A549 treated with ZK216348 at 1 μM for 4 hours (cell line): ENCODE data around the gene UCN3. TPM values are rescaled to one million over a fixed set of nuclear protein-coding genes. Genes with fewer than 3 reads are reported as not detected.

Experiments
- total RNA-seq: library from RNA; stranded (reverse); fragments of 200-300 nt; extraction: Qiagen RNA extraction; gene quantifications from 5 replicates; pipeline ENCODE4 v1.2.3, GENCODE V29; 2022; ENCODE audit warnings: low read depth

UCN3 gene
- not detected in 5 replicates for total RNA-seq

GRCh38 chr10:5364890-5365338 is at the start of gene UCN3:
TSS of gene UCN3 (plus strand) at chr10:5364966. CDS start at chr10:5373721, 8,755 bp downstream.

GRCh38 chr10:5404208-5405041 is 39.7 kb downstream of the UCN3 start, which contains the start of gene TUBAL3:
TSS of gene TUBAL3 (minus strand) at chr10:5404828. CDS start at chr10:5404792, 36 bp downstream.

GRCh38 chr10:5412277-5412941 is 47.6 kb downstream of the UCN3 start, which contains the start of gene NET1:
TSS of gene NET1 (plus strand) at chr10:5412557. CDS start at chr10:5412693, 136 bp downstream.

Other genes starting within 250 kb of the UCN3 start
- 0.29 TPM in 1 of 5 replicates, not detected in the others for gene AKR1C8, start 179.8 kb upstream of the UCN3 start, total RNA-seq
- 0.27 to 0.50 TPM (median 0.32 TPM) in 4 of 5 replicates, not detected in the other for gene AKR1C4, start 168.1 kb upstream of the UCN3 start, total RNA-seq
- gene TUBAL3, start 39.9 kb downstream of the UCN3 start, total RNA-seq: 0.22 to 0.45 TPM (median 0.33 TPM) in 5 replicates
- 46.9 to 64.4 TPM (median 52.0 TPM) in 5 replicates for gene NET1, start 47.6 kb downstream of the UCN3 start, total RNA-seq
- gene CALML5, start 134.6 kb downstream of the UCN3 start, total RNA-seq: not detected in 5 replicates
- not detected in 5 replicates for gene CALML3, start 160.0 kb downstream of the UCN3 start, total RNA-seq